GM12878 (cell line): ENCODE measurements around the gene ITGA1. TPM values are rescaled to one million over a fixed set of nuclear protein-coding genes. Genes with fewer than 3 reads are reported as not detected.

Experiments used
- BHLHE40 ChIP-seq, 2 experiments: fragments of 450-650 bp in 1 of 2; IDR thresholded peaks; 2 replicates each; pipeline ENCODE4 v1.6.1; 2011 to 2017; ENCODE audit warnings: low read depth in 2 of 2, borderline replicate concordance in 1 of 2, improper control_type of control experiment in 1 of 2, low read length in 1 of 2, mild to moderate bottlenecking in 1 of 2
- DPF2 ChIP-seq: fragments of 450-650 bp; IDR thresholded peaks from 2 replicates; pipeline ENCODE4 v1.6.1; 2017; ENCODE audit warnings: mild to moderate bottlenecking
- NFYA ChIP-seq: IDR thresholded peaks from 2 replicates; pipeline ENCODE4 v1.6.1; 2011; ENCODE audit warnings: low read depth, mild to moderate bottlenecking, low read length, improper control_type of control experiment, borderline replicate concordance
- NRF1 ChIP-seq: conservative IDR thresholded peaks from 2 replicates; pipeline ENCODE4 v1.6.1; 2011; ENCODE audit warnings: mild to moderate bottlenecking, low read depth, low read length, improper control_type of control experiment
- POU2F2 ChIP-seq: IDR thresholded peaks from 3 replicates; pipeline ENCODE4 v1.6.1; 2011; ENCODE audit warnings: low read depth, mild to moderate bottlenecking, low read length, borderline replicate concordance
- RB1 ChIP-seq: fragments of 450-650 bp; formaldehyde crosslinking; IDR thresholded peaks from 2 replicates; pipeline ENCODE4 v1.6.1; 2017; ENCODE audit warnings: mild to moderate bottlenecking, borderline replicate concordance
- SIN3A ChIP-seq: IDR thresholded peaks from 2 replicates; pipeline ENCODE4 v1.6.1; 2012; ENCODE audit warnings: low read depth, low read length, improper control_type of control experiment
- ZNF24 ChIP-seq: fragments of 450-650 bp; IDR thresholded peaks from 2 replicates; pipeline ENCODE4 v1.6.1; 2017; ENCODE audit warnings: antibody characterized with exemption, mild to moderate bottlenecking
- polyA plus RNA-seq, 11 experiments: library from polyadenylated mRNA; depleted of rRNA in 4 of 11; unstranded in 6 of 11; stranded (reverse) in 5 of 11; fragments of >200 nt; fragmentation: Nextera tagmentation in 4 of 11; fragmentation: Illumina TruSeq in 1 of 11; extraction: Ambion mirVana in 4 of 11; extraction: Trizol in 1 of 11; gene quantifications; 1 replicate in 1 of 11; 2 replicates in 10 of 11; pipeline versions ENCODE4 v1.2.1 to v1.2.3, GENCODE V29; 2011 to 2016; ENCODE audit warnings: inconsistent platforms in 2 of 11, missing spikeins in 2 of 11, low read depth in 1 of 11
- total RNA-seq, 4 experiments: library from RNA; depleted of rRNA in 3 of 4; stranded (reverse); fragments of >200 nt in 3 of 4; fragmentation: Illumina TruSeq in 1 of 4; extraction: Trizol in 1 of 4; gene quantifications; 2 replicates each; pipeline versions ENCODE4 v1.2.1 to v1.2.3, GENCODE V29; 2013 to 2021
- TF ChIP-seq, protein P1 (sequence below): fragments of 450-650 bp; IDR thresholded peaks from 2 replicates; pipeline ENCODE4 v1.6.1; 2016; ENCODE audit warnings: mild to moderate bottlenecking
- TF ChIP-seq, protein P2 (sequence below): IDR thresholded peaks from 2 replicates; pipeline ENCODE4 v1.6.1; 2012; ENCODE audit warnings: low read length, inconsistent platforms

ITGA1 gene
- total and polyA plus RNA-seq, 10 of the 15 experiments (the other 5 are each of a cell fraction or from before 2014, with no cell fraction given): 0.02 to 0.56 (median 0.19) TPM

DNA sequence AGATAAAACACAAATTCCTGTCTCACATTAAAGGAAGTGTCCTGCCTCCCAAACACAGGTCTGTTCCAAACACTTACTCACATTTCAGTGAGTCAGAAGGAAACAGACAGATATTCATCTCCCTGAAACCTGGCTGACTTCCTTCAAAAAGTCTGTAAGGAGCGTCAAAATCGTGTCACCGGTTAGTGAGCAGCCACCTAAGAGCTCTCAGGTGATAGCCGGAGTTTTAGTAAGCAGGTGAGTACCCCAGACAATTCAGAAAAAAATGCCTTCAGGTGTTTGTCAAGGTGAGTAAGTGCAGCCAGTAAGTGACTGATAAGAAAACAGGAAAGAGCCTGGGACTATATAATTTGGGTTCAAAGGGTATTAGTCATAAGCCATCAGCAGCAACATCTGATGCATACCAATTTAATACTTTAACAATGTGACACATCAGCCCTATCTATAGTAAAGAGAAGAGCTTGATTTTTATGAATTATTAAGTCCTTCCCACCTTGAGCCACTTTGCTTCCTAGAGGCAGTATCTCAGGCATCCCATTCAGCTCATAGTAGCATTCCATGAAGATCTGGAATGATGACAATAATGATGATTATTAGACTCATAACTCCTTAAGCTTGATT lies 200.1 kb downstream of the ITGA1 start (continued):
- TF ChIP-seq NFYA (no peak), RB1 (no peak), DPF2 (no peak), ZNF24 (no peak), BHLHE40 (IDR thresholded peaks at IDR 0.05; ENCODE audit: borderline replicate concordance in 1 of 2, low read depth in 2 of 2, low read length in 1 of 2) (no peak), SIN3A (no peak), NRF1 (no peak), POU2F2 (no peak)
- TF ChIP-seq, protein P1, sequence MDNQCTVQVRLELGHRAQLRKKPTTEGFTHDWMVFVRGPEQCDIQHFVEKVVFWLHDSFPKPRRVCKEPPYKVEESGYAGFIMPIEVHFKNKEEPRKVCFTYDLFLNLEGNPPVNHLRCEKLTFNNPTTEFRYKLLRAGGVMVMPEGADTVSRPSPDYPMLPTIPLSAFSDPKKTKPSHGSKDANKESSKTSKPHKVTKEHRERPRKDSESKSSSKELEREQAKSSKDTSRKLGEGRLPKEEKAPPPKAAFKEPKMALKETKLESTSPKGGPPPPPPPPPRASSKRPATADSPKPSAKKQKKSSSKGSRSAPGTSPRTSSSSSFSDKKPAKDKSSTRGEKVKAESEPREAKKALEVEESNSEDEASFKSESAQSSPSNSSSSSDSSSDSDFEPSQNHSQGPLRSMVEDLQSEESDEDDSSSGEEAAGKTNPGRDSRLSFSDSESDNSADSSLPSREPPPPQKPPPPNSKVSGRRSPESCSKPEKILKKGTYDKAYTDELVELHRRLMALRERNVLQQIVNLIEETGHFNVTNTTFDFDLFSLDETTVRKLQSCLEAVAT: no peak
- TF ChIP-seq, protein P2, sequence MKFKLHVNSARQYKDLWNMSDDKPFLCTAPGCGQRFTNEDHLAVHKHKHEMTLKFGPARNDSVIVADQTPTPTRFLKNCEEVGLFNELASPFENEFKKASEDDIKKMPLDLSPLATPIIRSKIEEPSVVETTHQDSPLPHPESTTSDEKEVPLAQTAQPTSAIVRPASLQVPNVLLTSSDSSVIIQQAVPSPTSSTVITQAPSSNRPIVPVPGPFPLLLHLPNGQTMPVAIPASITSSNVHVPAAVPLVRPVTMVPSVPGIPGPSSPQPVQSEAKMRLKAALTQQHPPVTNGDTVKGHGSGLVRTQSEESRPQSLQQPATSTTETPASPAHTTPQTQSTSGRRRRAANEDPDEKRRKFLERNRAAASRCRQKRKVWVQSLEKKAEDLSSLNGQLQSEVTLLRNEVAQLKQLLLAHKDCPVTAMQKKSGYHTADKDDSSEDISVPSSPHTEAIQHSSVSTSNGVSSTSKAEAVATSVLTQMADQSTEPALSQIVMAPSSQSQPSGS: no peak
